Endothelial cell of umbilical vein (primary cell): Measurements from ENCODE around the gene LCE1D. TPM values are rescaled to one million over a fixed set of nuclear protein-coding genes. Genes with fewer than 3 reads are reported as not detected.

Experiments
- BruUV-seq: library from RNA; stranded (reverse); fragments of 400-500 nt; replicated peaks from 2 replicates; lab custom pipeline; 2021; lab: Mats Ljungman, UMichigan
- CTCF ChIA-PET: fragments of 300-600, 350-600 bp; sonication (Branson Sonifier 250); formaldehyde crosslinking; loops from one replicate; lab custom pipeline; 2021; ENCODE audit warnings: antibody characterized with exemption, inconsistent platforms; lab: Charles Lee
- POLR2A ChIA-PET: fragments of 300-600, 350-600 bp; sonication (Branson Sonifier 250); formaldehyde crosslinking; loops from one replicate; lab custom pipeline; 2021; ENCODE audit warnings: antibody characterized with exemption, inconsistent platforms; lab: Charles Lee
- DNase-seq: peaks from one replicate; pipeline ENCODE4 v3.0.0-alpha.2; 2011; ENCODE audit warnings: low read depth, low spot score
- FAIRE-seq: peaks from 2 replicates; lab custom pipeline; 2011; peaks lifted over from hg19 to GRCh38; lab: Jason Lieb, UNC
- H2AFZ ChIP-seq: 2 replicates; pipeline ENCODE4 v1.6.0; 2012; ENCODE audit warnings: low read depth, low read length, control low read depth, inconsistent platforms
- H3K27ac ChIP-seq: 2 replicates; pipeline ENCODE4 v1.5.1; 2011; ENCODE audit warnings: low read depth, mild to moderate bottlenecking, control low read depth, low read length, moderate library complexity; ENCODE audit not compliant: insufficient read depth
- H3K27me3 ChIP-seq, 2 experiments: 2 replicates each; pipeline versions ENCODE4 v1.6.0 to v1.6.1; 2011; ENCODE audit warnings: low read length in 2 of 2, mixed read lengths in 1 of 2; ENCODE audit not compliant: control insufficient read depth in 2 of 2, insufficient read depth in 2 of 2
- H3K36me3 ChIP-seq, 2 experiments: 2 replicates in 1 of 2; 3 replicates in 1 of 2; pipeline ENCODE4 v1.5.1; 2011; ENCODE audit warnings: low read length in 2 of 2, mild to moderate bottlenecking in 1 of 2, moderate library complexity in 1 of 2; ENCODE audit not compliant: control insufficient read depth in 2 of 2, insufficient read depth in 2 of 2; ENCODE audit errors: extremely low read depth in 1 of 2
- H3K4me1 ChIP-seq: 3 replicates; pipeline ENCODE4 v1.5.1; 2011; ENCODE audit warnings: mild to moderate bottlenecking, low read length; ENCODE audit not compliant: control insufficient read depth, insufficient read depth; ENCODE audit errors: extremely low read depth
- H3K4me2 ChIP-seq: 2 replicates; pipeline ENCODE4 v1.6.1; 2011; ENCODE audit warnings: low read length, control low read depth, mixed read lengths; ENCODE audit not compliant: insufficient read depth
- H3K4me3 ChIP-seq, 3 experiments: fragments of 200-600 bp in 1 of 3; sonication (generic), shearing (Covaris generic) in 1 of 3; replicated peaks in 1 of 3; 2 replicates each; pipeline ENCODE4 v1.5.1; 2011 to 2016; ENCODE audit warnings: control low read depth in 3 of 3, low read length in 3 of 3, mild to moderate bottlenecking in 2 of 3, inconsistent platforms in 1 of 3, low read depth in 1 of 3, moderate library complexity in 1 of 3; ENCODE audit not compliant: insufficient read depth in 1 of 3
- H3K79me2 ChIP-seq: 2 replicates; pipeline ENCODE4 v1.6.0; 2012; ENCODE audit warnings: low read length, inconsistent platforms; ENCODE audit not compliant: control insufficient read depth, insufficient read depth
- H3K9ac ChIP-seq: replicated peaks from 2 replicates; pipeline ENCODE3; 2011; ENCODE audit warnings: low read length, control low read depth; ENCODE audit not compliant: insufficient read depth; ENCODE audit errors: extremely low read depth
- H3K9me1 ChIP-seq: replicated peaks from 3 replicates; pipeline ENCODE4 v1.6.0; 2011; ENCODE audit warnings: mild to moderate bottlenecking, low read length; ENCODE audit not compliant: control insufficient read depth, insufficient read depth; ENCODE audit errors: extremely low read depth
- H3K9me3 ChIP-seq: replicated peaks from 2 replicates; pipeline ENCODE4 v1.5.1; 2012; ENCODE audit warnings: low read length, inconsistent platforms; ENCODE audit not compliant: control insufficient read depth, insufficient read depth
- H4K20me1 ChIP-seq: replicated peaks from 2 replicates; pipeline ENCODE3; 2011; ENCODE audit warnings: mild to moderate bottlenecking, low read length; ENCODE audit not compliant: control insufficient read depth, insufficient read depth; ENCODE audit errors: extremely low read depth
- CTCF ChIP-seq, 2 donors: IDR thresholded peaks; 1 replicate in 1 of 2; 2 replicates in 1 of 2; pipeline ENCODE4 v1.5.1; 2011; ENCODE audit warnings: low read length in 2 of 2, mild to moderate bottlenecking in 2 of 2, moderate library complexity in 2 of 2, control low read depth in 1 of 2, inconsistent platforms in 1 of 2, low read depth in 1 of 2; ENCODE audit not compliant: insufficient read depth in 1 of 2; ENCODE audit errors: extremely low read depth in 1 of 2
- EZH2 ChIP-seq: IDR thresholded peaks from 2 replicates; pipeline ENCODE4 v1.6.1; 2012; ENCODE audit warnings: borderline replicate concordance, low read depth, mild to moderate bottlenecking, moderate library complexity, low read length, inconsistent platforms; ENCODE audit not compliant: severe bottlenecking
- FOS ChIP-seq: IDR thresholded peaks from 2 replicates; pipeline ENCODE4 v1.6.1; 2011; ENCODE audit warnings: mild to moderate bottlenecking, low read length, moderate library complexity, borderline replicate concordance; ENCODE audit not compliant: insufficient read depth
- GATA2 ChIP-seq: IDR thresholded peaks from 2 replicates; pipeline ENCODE4 v1.7.0; 2011; ENCODE audit warnings: low read depth, mild to moderate bottlenecking, moderate library complexity, mixed read lengths, low read length; ENCODE audit not compliant: insufficient read length, insufficient read depth
- JUN ChIP-seq: IDR thresholded peaks from 2 replicates; pipeline ENCODE4 v1.6.1; 2011; ENCODE audit warnings: borderline replicate concordance, low read depth; ENCODE audit not compliant: insufficient read length, insufficient read depth
- MYC ChIP-seq: IDR thresholded peaks from one replicate; pipeline ENCODE4 v1.6.1; 2011; ENCODE audit warnings: mild to moderate bottlenecking, low read depth, low read length
- POLR2A ChIP-seq: IDR thresholded peaks from 2 replicates; pipeline ENCODE4 v1.6.1; 2012; ENCODE audit warnings: low read depth, mild to moderate bottlenecking, control low read depth, low read length
- POLR2AphosphoS5 ChIP-seq: IDR thresholded peaks from 2 replicates; pipeline ENCODE4 v1.6.1; 2012; ENCODE audit warnings: low read depth, mild to moderate bottlenecking, control low read depth, low read length, moderate library complexity; ENCODE audit not compliant: insufficient read depth
- dilution Hi-C: fragments of 300-500 bp; cut with MboI; formaldehyde crosslinking; loops from one replicate; pipeline ENCODE4 v1.15.0; 2019; ENCODE audit warnings: low sequenced_read_pairs; ENCODE audit not compliant: extremely low pct_ligation_motif_present
- intact Hi-C: fragments of 100-400 bp; cut with micrococcal nuclease; formaldehyde crosslinking; loops from one replicate; pipeline ENCODE4 v1.10.0; 2022
- polyA plus RNA-seq, 4 experiments: library from polyadenylated mRNA; depleted of rRNA in 3 of 4; stranded (reverse) in 3 of 4; unstranded in 1 of 4; fragments of >200 nt; gene quantifications; 2 replicates each; pipeline versions ENCODE4 v1.2.1 to v1.2.3, GENCODE V29; 2011 to 2012; ENCODE audit warnings: missing spikeins in 1 of 4
- total RNA-seq: library from RNA; stranded (reverse); gene quantifications from 2 replicates; pipeline ENCODE4 v1.2.3, GENCODE V29; 2021
- TF ChIP-seq, protein P1 (sequence below): IDR thresholded peaks from 2 replicates; pipeline ENCODE4 v1.6.1; 2011; ENCODE audit not compliant: insufficient read depth, insufficient read length

LCE1D gene
- total and polyA plus RNA-seq, 2 donors (not counting 3 experiments of a cell fraction or from before 2014, with no cell fraction given) = not detected

DNA sequence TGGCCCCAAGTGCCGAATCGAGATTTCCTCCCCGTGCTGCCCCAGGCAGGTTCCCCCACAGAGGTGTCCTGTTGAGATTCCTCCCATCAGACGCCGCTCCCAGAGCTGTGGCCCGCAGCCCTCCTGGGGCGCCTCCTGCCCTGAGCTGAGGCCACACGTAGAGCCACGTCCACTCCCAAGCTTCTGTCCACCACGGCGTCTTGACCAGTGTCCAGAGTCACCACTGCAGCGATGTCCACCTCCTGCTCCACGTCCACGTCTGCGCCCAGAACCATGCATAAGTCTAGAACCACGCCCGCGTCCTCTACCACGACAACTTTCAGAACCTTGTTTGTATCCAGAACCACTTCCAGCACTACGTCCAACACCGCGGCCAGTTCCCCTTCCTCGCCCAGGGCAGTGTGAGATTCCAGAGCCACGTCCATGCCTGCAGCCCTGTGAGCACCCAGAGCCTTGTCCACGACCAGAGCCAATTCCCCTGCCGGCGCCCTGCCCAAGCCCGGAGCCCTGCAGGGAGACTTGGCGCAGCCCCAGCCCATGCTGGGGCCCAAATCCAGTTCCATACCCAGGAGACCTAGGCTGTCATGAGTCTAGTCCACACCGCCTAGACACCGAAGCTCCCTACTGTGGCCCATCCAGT is 35.9 kb upstream of the LCE1D start:
- intact Hi-C loops = no loop called here
- dilution Hi-C loops = no loop called here
- DNase-seq (no peak), FAIRE-seq (no peak)
- BruUV-seq = no TSS peak
- H3K4me2 ChIP-seq = no peak overlapping the region
- no peak overlapping the region for H3K4me3 ChIP-seq
- no peaks in the 10 kb centered on the region for H3K9me3 ChIP-seq
- H3K79me2 ChIP-seq = no peaks in the 10 kb centered on the region
- TF ChIP-seq POLR2A = no peak
- TF ChIP-seq, protein P1, sequence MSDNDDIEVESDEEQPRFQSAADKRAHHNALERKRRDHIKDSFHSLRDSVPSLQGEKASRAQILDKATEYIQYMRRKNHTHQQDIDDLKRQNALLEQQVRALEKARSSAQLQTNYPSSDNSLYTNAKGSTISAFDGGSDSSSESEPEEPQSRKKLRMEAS = no peak
- no peak for TF ChIP-seq FOS
- no peak for TF ChIP-seq GATA2
- no peak for TF ChIP-seq MYC
- no peak for TF ChIP-seq EZH2
- TF ChIP-seq CTCF (IDR thresholded peaks at IDR 0.05; ENCODE audit: extremely low read depth in 1 of 2, insufficient read depth in 1 of 2, low read depth in 1 of 2, low read length in 2 of 2) = no peak
- no peak for TF ChIP-seq POLR2AphosphoS5
- TF ChIP-seq JUN = no peak
- H3K4me1 ChIP-seq = no peaks in the 10 kb centered on the region
- no peaks in the 10 kb centered on the region for H3K9me1 ChIP-seq
- no peaks in the 10 kb centered on the region for H3K36me3 ChIP-seq
- no peaks in the 10 kb centered on the region for H4K20me1 ChIP-seq
- H3K9ac ChIP-seq = no peak overlapping the region
- H2AFZ ChIP-seq = no peak overlapping the region
- ChIA-PET CTCF (no interaction called here), POLR2A (no interaction called here)
- no peak overlapping the region for H3K27ac ChIP-seq
- no peaks in the 10 kb centered on the region for H3K27me3 ChIP-seq
